ENCODE data around the gene FAM186B.

GRCh38 chr12:49556391-49557186, 48.9 kb downstream of the FAM186B start:
- TF ChIP-seq CTCF (conservative IDR thresholded peaks at IDR 0.05; ENCODE audit: low read depth in 2 of 2) (no peak), EZH2phosphoT487 (IDR thresholded peaks at IDR 0.05; ENCODE audit: unreplicated experiment) (no peak), REST (IDR thresholded peaks at IDR 0.05; ENCODE audit: unreplicated experiment) (no peak), JUNB (IDR thresholded peaks at IDR 0.05; ENCODE audit: unreplicated experiment) (no peak), ETS1 (IDR thresholded peaks at IDR 0.05) (no peak), EZH2 (IDR thresholded peaks at IDR 0.05; ENCODE audit: low read depth, unreplicated experiment) (no peak), POLR2AphosphoS5 (IDR thresholded peaks at IDR 0.05; ENCODE audit: low read depth) (no peak; the same call in 1 of the 2 replicates), ZNF331 (CRISPR knock-in tag; IDR thresholded peaks at IDR 0.05; ENCODE audit: low read depth) (no peak), CREB1 (CRISPR knock-in tag; IDR thresholded peaks at IDR 0.05; ENCODE audit: low read depth) (no peak), NANOG (IDR thresholded peaks at IDR 0.05; ENCODE audit: borderline replicate concordance) (no peak)

Measured in GM23338 (cell line).